GM18867 (cell line): Measurements from ENCODE around the gene TMEM184A.

Experiments
- ATAC-seq: cut with Tn5 transposase; IDR thresholded peaks from one replicate; pipeline ENCODE4 v1.9.1; 2021; ENCODE audit warnings: mild to moderate bottlenecking, moderate library complexity; ENCODE audit not compliant: unreplicated experiment

The TMEM184A gene

DNA sequence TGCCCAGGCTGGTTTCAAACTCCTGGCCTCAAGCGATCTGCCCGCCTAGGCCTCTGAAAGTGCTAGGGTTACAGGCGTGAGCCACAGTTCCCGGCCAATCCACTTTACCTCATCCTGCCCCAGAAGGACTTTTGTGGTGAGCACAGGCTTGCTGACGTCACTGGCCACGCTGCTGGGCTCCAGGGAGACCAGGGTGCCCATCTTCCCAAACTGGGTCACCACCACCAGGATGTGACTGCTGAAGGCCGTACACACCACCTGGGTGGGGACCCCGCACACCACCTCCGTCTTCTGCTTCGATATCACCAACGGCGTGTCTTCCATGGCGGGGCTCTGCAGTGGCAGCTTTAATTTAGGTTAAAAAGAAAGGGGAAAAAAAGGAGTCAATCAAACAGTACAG lies 13.0 kb upstream of the TMEM184A start:
- ATAC-seq = no peak

DNA sequence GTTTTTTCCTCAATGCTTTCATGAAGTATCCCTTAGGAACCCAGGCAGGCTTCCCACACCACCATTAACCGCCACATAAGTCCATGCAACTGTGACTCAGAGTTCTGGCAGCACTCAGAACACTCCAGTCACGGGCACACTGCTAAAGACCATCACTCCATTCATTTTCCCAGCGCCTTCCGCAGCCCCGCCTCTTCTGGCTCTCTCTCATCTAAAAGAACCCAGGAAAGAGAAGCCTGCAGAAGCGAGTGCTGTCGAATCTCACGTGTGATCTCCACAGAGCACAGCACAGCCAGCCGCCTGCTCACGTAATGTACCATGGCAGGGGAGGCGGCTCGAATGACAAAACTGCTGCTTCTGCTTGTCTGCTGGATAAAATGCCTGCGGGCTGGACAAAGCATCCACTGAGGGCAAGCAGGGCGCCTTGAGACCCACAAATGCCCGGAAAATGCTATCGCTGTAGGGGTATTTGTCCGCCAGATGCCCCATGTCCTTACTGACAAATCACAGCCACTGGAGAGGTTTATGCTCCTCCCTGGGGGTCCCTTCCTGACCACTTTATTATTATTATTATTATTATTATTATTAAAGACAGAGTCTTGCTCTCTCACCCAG lies 12.0 kb upstream of the TMEM184A start:
- ATAC-seq = no peak

GRCh38 chr7:1567049-1567771 lies 11.2 kb upstream of the TMEM184A start:
- ATAC-seq = no peak

GRCh38 chr7:1566687-1567048 lies 10.7 kb upstream of the TMEM184A start:
- ATAC-seq = no peak

DNA sequence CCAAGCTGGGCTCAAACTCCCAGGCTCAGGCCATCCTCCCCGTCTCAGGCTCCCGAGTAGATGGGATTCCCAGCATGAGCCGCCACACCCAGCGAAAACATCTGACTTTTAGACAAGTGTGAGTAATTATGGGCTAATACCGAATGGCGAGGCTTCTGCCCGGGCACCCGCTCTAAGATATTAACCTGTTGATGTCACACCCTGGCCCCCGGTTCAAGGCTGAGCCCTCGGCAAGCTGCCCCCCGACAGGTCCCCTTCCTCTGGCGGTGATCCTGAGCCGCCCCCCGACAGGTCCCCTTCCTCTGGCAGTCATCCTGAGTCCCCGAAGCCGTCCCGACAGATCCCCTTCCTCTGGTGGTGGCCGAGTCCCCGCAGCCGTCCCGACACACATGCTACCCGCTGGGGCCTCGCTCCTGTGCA lies 8.6 kb upstream of the TMEM184A start:
- ATAC-seq = no peak

GRCh38 chr7:1563981-1564602 lies 8.1 kb upstream of the TMEM184A start:
- ATAC-seq = no peak

- no peak for ATAC-seq
These were observed 6.6 kb upstream of the TMEM184A start for GRCh38 chr7:1562597-1563051.

GRCh38 chr7:1562116-1562515 lies 6.1 kb upstream of the TMEM184A start:
- no peak for ATAC-seq

- ATAC-seq = no peak
These were observed 5.3 kb upstream of the TMEM184A start for GRCh38 chr7:1561036-1561940.

DNA sequence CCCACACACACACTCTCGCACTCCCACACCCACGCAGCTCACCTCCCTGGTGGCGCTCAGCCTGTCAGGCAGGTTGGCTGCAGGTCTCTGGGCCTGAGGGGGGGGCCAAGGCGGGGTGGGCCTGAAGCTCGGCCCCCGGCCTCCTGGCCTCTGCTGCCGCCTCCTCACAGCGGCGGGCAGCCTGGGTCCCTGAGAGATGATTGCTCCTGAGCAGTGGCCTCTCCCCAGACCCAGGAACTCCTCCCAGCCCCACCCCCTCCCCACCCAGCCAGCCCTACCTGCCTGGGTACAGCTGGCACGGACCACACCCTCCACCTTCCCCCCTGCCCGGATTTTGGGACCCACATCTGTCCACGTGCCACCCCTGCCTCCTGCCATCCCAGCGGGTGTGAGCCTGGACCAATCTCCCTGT lies 4.6 kb upstream of the TMEM184A start:
- no peak for ATAC-seq

- no peak for ATAC-seq
These were observed 3.9 kb upstream of the TMEM184A start for GRCh38 chr7:1559626-1560590.

DNA sequence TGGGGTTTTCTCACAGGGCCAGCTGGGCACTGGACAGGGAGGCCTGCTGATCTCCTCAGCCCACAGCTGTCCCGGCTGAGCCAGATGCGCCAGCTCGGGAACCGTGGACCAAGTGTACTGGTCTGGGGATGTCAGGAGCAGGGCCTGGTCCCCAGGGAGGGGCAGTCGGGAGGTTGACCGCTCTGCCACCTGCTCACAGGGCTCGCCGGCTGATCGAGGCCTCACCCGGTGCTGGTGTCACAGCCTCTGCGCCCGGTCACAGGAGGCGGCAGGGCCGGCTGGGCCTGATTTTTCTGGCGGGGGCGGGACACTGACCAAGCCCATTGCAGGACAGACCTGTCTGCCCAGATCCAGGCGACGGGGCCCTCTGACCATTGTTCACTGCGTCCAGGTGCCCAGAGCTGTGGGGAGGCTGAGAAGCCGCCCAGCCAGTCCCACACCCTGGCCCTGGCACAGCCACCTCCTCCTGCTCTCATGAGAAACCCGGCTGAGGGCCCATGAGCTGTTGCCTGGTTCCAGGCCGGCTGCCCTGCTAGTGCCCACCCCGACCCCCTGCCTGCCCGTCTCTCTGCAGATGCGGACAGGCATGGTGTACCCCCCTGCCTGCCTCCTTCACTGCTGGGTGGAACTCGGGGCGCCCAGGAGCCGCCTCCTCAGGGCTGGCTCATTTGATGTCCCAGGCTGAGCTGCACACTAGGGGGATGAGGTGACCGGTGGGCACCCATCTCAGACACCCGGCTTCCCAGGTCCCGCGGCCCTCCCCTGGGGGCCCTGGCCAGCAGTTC lies 3.0 kb upstream of the TMEM184A start:
- ATAC-seq = no peak

DNA sequence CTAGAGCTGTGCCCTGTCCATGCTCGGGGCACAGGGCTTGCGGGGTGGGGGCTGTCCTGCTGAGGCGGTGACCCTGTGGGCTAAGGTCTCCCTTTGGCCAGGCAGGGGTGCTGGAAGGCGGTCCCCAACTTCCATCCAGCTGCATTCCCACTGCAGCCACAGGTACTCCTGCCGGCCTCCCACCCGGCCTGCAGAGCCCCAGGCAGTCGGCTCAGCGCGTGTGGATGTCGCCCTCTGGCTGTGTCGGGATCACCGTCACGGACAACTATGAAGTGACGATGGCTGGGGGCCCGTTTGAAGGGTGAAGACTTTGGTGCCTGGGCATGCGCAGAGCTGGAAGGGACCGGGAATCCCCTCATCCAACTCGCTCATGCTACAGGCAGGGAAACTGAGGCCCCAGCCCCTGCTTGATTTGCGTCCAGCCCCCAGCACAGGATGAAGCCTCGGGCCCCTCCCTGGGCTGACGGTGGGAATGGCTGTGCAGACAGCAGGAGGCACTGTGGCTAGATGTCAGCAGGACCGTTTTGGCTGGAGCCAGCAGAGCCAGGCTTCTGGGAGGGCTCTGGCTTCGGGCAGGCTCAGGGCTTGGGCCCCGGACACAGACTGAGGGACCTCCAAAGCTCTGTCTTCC lies 2.3 kb upstream of the TMEM184A start:
- ATAC-seq = no peak

DNA sequence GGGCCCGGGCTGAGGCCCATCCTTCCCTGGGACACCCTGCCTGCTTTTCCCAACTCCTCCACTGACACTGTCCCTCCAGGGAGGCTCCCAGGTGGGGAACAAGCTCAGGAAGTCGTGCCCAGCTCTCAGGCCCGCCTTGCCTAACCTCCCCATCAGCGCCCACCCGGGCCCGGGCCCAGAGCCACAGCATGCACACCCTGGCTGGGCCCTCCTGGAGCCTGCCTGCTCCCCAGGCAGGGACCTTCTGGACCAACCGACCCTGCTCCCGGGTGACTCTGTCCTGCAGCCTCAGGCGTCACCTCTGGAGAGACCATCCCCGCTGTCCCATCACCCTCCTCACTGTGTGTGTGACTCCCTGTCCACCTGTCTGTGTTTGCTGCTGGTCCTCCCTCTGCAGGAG lies 1.8 kb upstream of the TMEM184A start:
- no peak for ATAC-seq

GRCh38 chr7:1557006-1557405 lies 1.0 kb upstream of the TMEM184A start:
- no peak for ATAC-seq

DNA sequence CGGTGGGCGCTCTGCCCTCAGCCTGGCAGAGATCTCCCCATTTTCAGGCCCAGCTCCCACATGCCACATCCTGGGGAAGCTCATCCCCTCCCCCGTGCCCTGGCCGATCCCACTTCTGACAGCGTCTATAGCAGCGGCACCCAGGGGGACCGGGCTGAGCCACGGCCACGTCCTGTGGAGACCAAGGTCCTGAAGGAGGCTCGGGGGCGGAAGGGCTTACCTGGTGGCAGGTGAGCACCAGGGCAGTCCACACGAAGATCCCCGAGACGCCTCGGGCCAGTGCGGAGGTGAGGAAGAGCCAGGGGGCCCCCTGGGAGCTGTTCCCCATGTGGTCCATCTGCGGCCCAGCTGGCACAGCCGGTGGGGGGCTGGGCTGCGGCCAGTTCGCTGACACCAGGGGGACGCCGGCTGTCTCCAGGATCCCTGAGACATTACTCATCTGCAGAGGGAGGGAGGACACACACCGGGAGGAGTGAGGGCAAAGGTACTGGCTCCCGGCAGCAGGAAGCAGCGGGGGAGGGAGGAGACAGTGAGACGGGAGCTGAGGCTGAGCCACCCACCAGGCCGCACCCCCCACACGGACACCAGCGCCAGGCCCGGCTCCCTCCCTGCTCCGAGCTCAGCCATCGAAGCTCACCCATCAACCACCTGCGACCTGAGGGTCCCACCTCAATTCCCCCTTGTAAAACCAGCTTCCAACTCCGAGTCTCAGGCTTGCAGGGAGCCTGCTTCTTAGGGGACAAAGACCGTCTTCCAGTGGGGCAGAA lies 776 bp downstream of the TMEM184A start:
- ATAC-seq = no peak

- no peak for ATAC-seq
These were observed 1.5 kb downstream of the TMEM184A start for GRCh38 chr7:1554333-1555045.
